Adipocyte (in vitro differentiated cells): ENCODE results near the gene CYP26C1.

Experiments
- DNase-seq: peaks from one replicate; pipeline ENCODE4 v3.0.0-alpha.2; 2015; ENCODE audit warnings: low read depth
- H3K27me3 ChIP-seq: replicated peaks from 2 replicates; pipeline ENCODE4 v1.7.0; 2013; ENCODE audit warnings: mild to moderate bottlenecking, low read length, moderate library complexity; ENCODE audit not compliant: control insufficient read depth, insufficient read depth
- H3K36me3 ChIP-seq: 2 replicates; pipeline ENCODE4 v1.7.0; 2013; ENCODE audit warnings: low read length, mild to moderate bottlenecking, moderate library complexity; ENCODE audit not compliant: control insufficient read depth, insufficient read depth, severe bottlenecking
- H3K4me1 ChIP-seq: 2 replicates; pipeline ENCODE4 v1.7.0; 2013; ENCODE audit warnings: mild to moderate bottlenecking, low read length, moderate library complexity; ENCODE audit not compliant: control insufficient read depth, insufficient read depth
- H3K4me3 ChIP-seq: 2 replicates; pipeline ENCODE4 v1.7.0; 2013; ENCODE audit warnings: mild to moderate bottlenecking, low read length, moderate library complexity
- H3K9ac ChIP-seq: 2 replicates; pipeline ENCODE4 v1.7.0; 2013; ENCODE audit warnings: mild to moderate bottlenecking, low read length, moderate library complexity
- H3K9me3 ChIP-seq: 2 replicates; pipeline ENCODE4 v1.7.0; 2013; ENCODE audit warnings: mild to moderate bottlenecking, low read length, moderate library complexity; ENCODE audit not compliant: control insufficient read depth

Gene CYP26C1

DNA sequence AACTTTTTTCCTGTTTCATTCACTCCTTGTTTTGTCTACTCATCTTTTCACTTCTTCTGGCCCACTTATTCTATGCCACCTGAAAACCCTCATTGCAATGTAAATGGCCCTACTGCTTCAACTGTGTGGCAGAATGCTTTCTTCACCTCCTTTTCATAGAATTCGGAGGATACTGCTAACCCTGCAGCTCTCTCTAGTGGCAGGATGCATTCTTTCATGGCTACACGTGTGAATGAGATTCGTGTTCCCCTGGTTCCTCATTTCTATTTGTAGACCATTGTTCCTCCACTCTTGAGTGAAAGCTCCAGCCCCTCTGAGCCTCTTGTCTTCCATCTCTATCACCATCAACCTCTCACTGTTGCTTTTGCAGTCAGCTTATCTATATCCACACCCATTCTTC, 20.9 kb upstream of the CYP26C1 start:
- no peak overlapping the region for H3K9ac ChIP-seq
- peak; percentile 67 for DNase-seq
- H3K27me3 ChIP-seq: no peaks in the 10 kb centered on the region
- peaks cover 5% of the 10 kb centered on the region for H3K4me1 ChIP-seq
- H3K9me3 ChIP-seq: no peaks in the 10 kb centered on the region
- no peaks in the 10 kb centered on the region for H3K36me3 ChIP-seq
- H3K4me3 ChIP-seq: no peak overlapping the region

GRCh38 chr10:93054486-93054885, 6.1 kb upstream of the CYP26C1 start:
- Histone ChIP-seq H3K4me3 (no peak overlapping the region), H3K36me3 (no peaks in the 10 kb centered on the region), H3K9ac (no peak overlapping the region), H3K9me3 (no peaks in the 10 kb centered on the region), H3K27me3 (peaks cover 2% of the 10 kb centered on the region), H3K4me1 (no peaks in the 10 kb centered on the region)
- no peak for DNase-seq

- H3K4me1 ChIP-seq: peaks cover 4% of the 10 kb centered on the region
- H3K27me3 ChIP-seq: peaks cover 35% of the 10 kb centered on the region
- no peaks in the 10 kb centered on the region for H3K9me3 ChIP-seq
- H3K36me3 ChIP-seq: no peaks in the 10 kb centered on the region
- no peak overlapping the region for H3K9ac ChIP-seq
- H3K4me3 ChIP-seq: no peak overlapping the region
- no peak for DNase-seq
These were observed 2.5 kb upstream of the CYP26C1 start for GRCh38 chr10:93058139-93058538.

DNA sequence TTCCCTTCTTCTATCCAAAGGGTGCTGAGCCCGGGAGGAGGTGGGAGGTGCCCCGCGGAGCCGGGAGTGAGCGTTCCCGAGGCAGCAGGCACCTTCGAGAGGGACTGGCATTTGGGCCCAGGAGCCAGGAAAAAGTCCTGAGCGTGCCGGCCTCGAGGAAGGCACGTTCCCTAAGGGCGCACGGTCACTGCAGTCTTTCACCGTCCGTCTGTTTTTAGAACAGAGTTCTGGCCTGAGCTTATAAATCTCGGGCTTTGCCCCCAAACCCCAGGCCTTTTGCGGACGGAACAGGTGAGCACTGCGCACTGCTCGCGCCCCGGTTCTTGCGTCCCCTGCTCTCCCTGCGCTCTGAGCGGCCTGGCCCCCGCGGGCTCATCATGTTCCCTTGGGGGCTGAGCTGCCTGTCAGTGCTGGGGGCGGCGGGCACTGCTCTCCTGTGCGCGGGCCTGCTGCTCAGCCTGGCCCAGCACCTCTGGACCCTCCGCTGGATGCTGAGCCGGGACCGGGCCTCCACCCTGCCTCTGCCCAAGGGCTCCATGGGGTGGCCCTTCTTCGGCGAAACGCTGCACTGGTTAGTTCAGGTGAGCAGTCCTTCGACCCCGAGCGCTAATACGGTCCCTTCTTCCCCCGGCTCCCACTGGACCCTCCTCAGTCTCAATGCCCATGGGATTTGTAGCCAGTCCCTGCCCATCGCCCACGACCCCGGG, 442 bp downstream of the CYP26C1 start:
- Histone ChIP-seq H3K4me1 (peaks cover 4% of the 10 kb centered on the region), H3K36me3 (no peaks in the 10 kb centered on the region), H3K9ac (no peak overlapping the region), H3K27me3 (peaks cover 62% of the 10 kb centered on the region), H3K4me3 (no peak overlapping the region), H3K9me3 (no peaks in the 10 kb centered on the region)
- no peak for DNase-seq

GRCh38 chr10:93061594-93062513, 1.3 kb downstream of the CYP26C1 start:
- Histone ChIP-seq H3K27me3 (peaks cover 70% of the 10 kb centered on the region), H3K9me3 (no peaks in the 10 kb centered on the region), H3K36me3 (no peaks in the 10 kb centered on the region), H3K9ac (no peak overlapping the region), H3K4me3 (peak overlapping the region; percentile 71), H3K4me1 (peaks cover 4% of the 10 kb centered on the region)
- no peak for DNase-seq

DNA sequence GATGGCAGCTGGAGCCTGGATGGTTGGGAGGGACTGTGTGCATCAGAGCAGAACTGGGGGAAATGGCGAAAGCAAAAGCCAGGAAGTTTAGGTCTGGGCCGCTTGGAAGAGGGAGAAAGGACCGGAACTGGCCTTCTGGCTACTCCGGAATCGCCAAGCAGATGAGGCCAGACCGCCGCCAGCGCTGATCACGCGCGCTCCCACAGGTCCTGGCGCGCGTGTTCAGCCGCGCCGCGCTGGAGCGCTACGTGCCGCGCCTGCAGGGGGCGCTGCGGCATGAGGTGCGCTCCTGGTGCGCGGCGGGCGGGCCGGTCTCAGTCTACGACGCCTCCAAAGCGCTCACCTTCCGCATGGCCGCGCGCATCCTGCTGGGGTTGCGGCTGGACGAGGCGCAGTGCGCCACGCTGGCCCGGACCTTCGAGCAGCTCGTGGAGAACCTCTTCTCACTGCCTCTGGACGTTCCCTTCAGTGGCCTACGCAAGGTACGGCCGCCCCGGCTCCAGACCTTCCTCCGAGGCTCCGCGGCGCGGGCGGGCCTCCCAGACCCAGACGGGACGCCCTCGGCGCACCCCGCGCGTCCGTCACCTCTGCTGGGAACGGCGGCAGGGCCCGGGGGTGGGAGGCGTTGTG, 2.0 kb downstream of the CYP26C1 start:
- Histone ChIP-seq H3K4me3 (peak overlapping the region; percentile 71), H3K36me3 (no peaks in the 10 kb centered on the region), H3K4me1 (peaks cover 4% of the 10 kb centered on the region), H3K9ac (no peak overlapping the region), H3K27me3 (peaks cover 78% of the 10 kb centered on the region), H3K9me3 (no peaks in the 10 kb centered on the region)
- DNase-seq: peak; percentile 80

GRCh38 chr10:93063144-93063976, 2.8 kb downstream of the CYP26C1 start:
- no peak overlapping the region for H3K9ac ChIP-seq
- H3K4me3 ChIP-seq: no peak overlapping the region
- DNase-seq: no peak
- H3K27me3 ChIP-seq: peaks cover 85% of the 10 kb centered on the region
- peaks cover 6% of the 10 kb centered on the region for H3K4me1 ChIP-seq
- no peaks in the 10 kb centered on the region for H3K9me3 ChIP-seq
- no peaks in the 10 kb centered on the region for H3K36me3 ChIP-seq

- peaks cover 92% of the 10 kb centered on the region for H3K27me3 ChIP-seq
These were observed 3.5 kb downstream of the CYP26C1 start for GRCh38 chr10:93063977-93064660.

DNA sequence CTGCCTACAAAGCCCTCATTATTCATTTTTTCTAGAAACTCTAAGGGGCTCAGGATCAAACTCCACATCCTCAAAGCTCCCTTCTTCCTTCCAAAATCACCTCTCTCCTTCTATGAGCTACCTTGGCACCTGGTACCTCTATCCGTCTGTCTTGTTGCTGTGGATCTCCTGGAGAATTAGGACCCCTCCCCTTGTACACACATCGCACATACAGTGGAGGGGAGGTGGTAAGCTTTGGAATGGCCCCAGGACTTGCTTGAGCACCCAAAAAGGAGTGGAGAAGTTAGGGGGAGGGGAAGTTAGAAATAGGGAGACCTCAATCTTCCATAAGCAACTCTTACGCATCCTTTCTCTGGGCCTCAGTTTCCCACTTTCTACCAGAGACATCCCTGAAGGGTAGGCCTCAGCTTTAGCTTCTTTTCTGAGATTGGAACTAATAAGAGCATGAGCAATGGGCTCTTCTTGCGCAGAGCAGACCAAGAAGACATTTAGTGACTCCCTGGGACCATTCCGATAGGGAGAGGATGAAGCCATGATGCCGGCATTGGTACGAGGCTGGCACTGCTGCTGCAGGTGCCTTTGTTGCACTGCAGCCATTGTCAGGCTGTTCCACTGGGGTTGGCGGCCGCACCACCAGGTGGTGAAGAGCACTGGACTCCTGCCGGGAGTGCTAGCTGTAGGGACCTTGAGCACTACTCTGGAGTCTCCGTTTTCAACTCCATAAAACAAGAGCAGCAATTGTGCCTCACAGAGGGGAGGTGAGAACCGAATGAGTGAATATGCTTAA, 4.5 kb downstream of the CYP26C1 start:
- no peak overlapping the region for H3K9ac ChIP-seq
- DNase-seq: no peak
- no peaks in the 10 kb centered on the region for H3K36me3 ChIP-seq
- H3K4me1 ChIP-seq: peaks cover 10% of the 10 kb centered on the region
- peaks cover 94% of the 10 kb centered on the region for H3K27me3 ChIP-seq
- no peak overlapping the region for H3K4me3 ChIP-seq
- no peaks in the 10 kb centered on the region for H3K9me3 ChIP-seq

More at GRCh38 chr10:93063977-93064660, 3.5 kb downstream of the CYP26C1 start:
- Histone ChIP-seq H3K4me3 (no peak overlapping the region), H3K36me3 (no peaks in the 10 kb centered on the region), H3K9ac (no peak overlapping the region), H3K4me1 (peaks cover 10% of the 10 kb centered on the region), H3K9me3 (no peaks in the 10 kb centered on the region)
- DNase-seq: no peak
